22Rv1 (cell line): Measurements from ENCODE around the gene PDCD5.

ENCODE experiments used
- ZFX ChIP-seq: fragments of 450-650 bp; IDR thresholded peaks from 2 replicates; pipeline ENCODE4 v1.6.1; 2017; ENCODE audit warnings: antibody characterized with exemption, borderline replicate concordance
- TF ChIP-seq, protein P1 (sequence below): fragments of 450-650 bp; IDR thresholded peaks from 2 replicates; pipeline ENCODE4 v1.5.1; 2017; ENCODE audit warnings: mild to moderate bottlenecking

- TF ChIP-seq, protein P1, sequence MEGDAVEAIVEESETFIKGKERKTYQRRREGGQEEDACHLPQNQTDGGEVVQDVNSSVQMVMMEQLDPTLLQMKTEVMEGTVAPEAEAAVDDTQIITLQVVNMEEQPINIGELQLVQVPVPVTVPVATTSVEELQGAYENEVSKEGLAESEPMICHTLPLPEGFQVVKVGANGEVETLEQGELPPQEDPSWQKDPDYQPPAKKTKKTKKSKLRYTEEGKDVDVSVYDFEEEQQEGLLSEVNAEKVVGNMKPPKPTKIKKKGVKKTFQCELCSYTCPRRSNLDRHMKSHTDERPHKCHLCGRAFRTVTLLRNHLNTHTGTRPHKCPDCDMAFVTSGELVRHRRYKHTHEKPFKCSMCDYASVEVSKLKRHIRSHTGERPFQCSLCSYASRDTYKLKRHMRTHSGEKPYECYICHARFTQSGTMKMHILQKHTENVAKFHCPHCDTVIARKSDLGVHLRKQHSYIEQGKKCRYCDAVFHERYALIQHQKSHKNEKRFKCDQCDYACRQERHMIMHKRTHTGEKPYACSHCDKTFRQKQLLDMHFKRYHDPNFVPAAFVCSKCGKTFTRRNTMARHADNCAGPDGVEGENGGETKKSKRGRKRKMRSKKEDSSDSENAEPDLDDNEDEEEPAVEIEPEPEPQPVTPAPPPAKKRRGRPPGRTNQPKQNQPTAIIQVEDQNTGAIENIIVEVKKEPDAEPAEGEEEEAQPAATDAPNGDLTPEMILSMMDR: no peak
- no peak for TF ChIP-seq ZFX
These were observed 34.6 kb downstream of the PDCD5 start for GRCh38 chr19:32615569-32615968.
